A673 (cell line): ENCODE measurements around the gene SCTR.

Source experiments
- EZH2 ChIP-seq: fragments of 200-600 bp; sonication (generic); IDR thresholded peaks from 2 replicates; pipeline ENCODE4 v1.6.1; 2017; ENCODE audit warnings: borderline replicate concordance, low read depth, mild to moderate bottlenecking, mixed read lengths, antibody characterized with exemption, low read length; ENCODE audit not compliant: poor library complexity, severe bottlenecking
- TF ChIP-seq, protein P1 (sequence below): fragments of 300-800, 200-600 bp; sonication (generic); conservative IDR thresholded peaks from 2 replicates; pipeline ENCODE4 v1.5.1; 2017; ENCODE audit warnings: low read depth, mild to moderate bottlenecking, antibody characterized with exemption, low read length, moderate library complexity, mixed read lengths

DNA sequence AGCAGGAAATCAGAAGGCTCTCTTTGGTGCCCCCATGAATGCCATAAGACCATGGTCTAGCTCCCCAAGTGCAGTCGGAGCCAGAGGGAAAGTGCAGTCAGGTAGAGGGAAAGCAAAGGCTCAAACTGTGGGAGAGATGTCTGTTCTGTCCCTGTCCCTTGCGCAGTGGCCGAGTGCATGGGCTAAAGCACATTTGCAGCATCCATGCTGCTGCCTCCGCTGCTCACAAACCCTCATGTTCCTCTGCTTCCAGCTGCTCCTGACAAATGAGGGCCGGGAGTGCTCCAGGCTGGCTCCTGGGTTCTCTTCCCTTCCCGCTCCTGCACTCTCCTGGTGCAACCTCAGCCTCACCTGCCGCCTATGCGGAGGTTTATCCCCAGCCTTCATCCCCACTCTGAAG is 34.2 kb downstream of the SCTR start:
- TF ChIP-seq, protein P1, sequence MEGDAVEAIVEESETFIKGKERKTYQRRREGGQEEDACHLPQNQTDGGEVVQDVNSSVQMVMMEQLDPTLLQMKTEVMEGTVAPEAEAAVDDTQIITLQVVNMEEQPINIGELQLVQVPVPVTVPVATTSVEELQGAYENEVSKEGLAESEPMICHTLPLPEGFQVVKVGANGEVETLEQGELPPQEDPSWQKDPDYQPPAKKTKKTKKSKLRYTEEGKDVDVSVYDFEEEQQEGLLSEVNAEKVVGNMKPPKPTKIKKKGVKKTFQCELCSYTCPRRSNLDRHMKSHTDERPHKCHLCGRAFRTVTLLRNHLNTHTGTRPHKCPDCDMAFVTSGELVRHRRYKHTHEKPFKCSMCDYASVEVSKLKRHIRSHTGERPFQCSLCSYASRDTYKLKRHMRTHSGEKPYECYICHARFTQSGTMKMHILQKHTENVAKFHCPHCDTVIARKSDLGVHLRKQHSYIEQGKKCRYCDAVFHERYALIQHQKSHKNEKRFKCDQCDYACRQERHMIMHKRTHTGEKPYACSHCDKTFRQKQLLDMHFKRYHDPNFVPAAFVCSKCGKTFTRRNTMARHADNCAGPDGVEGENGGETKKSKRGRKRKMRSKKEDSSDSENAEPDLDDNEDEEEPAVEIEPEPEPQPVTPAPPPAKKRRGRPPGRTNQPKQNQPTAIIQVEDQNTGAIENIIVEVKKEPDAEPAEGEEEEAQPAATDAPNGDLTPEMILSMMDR: no peak
- TF ChIP-seq EZH2: no peak
